ENCODE results near the gene ALDH5A1. TPM values are rescaled to one million over a fixed set of nuclear protein-coding genes. Genes with fewer than 3 reads are reported as not detected.
"Not testable (repeated sequence)": the region's sequence is repeated elsewhere in the genome, so short reads cannot be mapped to it uniquely, and the experiment has no call there.

ALDH5A1 gene
- total RNA-seq, 1 donor from 2014 or later, result 11.3 TPM

DNA sequence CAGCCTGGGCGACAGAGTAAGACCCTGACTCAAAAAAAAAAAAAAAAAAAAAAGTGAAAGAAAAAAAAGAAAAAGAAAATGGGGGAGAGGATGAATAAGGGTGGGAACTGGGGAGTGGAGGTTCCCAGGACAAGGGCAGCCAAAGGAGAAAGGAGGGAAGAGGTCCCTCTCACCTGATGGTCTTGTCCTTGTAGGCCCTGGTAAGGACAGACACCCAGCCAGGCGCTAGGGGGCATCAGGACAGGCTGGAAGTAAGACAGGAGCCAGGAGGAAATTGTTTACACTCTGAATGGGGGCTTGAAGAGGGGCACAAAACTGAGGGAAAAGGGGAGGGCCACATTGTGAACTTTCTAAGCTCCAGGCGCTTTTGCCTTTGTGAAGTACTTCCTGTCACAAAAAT lies 2.3 kb upstream of the ALDH5A1 start:
- Mint-ChIP-seq H3K27ac (no peak overlapping the region), H3K36me3 (ENCODE audit: low read depth) (peaks cover 6% of the 10 kb centered on the region), H3K4me3 (no peak overlapping the region), H3K9me3 (peaks cover 4% of the 10 kb centered on the region), H3K4me1 (ENCODE audit: low read depth) (peaks cover 21% of the 10 kb centered on the region), H3K27me3 (ENCODE audit: insufficient read depth) (peaks cover 2% of the 10 kb centered on the region)
- DNase-seq (ENCODE audit: low spot score), result no peak
- intact Hi-C loops (cut with micrococcal nuclease), result loop anchor here (5.0 to 10.0 kb wide), 2 partner anchors 60 to 202 kb away; no protein-coding TSS in a partner anchor

DNA sequence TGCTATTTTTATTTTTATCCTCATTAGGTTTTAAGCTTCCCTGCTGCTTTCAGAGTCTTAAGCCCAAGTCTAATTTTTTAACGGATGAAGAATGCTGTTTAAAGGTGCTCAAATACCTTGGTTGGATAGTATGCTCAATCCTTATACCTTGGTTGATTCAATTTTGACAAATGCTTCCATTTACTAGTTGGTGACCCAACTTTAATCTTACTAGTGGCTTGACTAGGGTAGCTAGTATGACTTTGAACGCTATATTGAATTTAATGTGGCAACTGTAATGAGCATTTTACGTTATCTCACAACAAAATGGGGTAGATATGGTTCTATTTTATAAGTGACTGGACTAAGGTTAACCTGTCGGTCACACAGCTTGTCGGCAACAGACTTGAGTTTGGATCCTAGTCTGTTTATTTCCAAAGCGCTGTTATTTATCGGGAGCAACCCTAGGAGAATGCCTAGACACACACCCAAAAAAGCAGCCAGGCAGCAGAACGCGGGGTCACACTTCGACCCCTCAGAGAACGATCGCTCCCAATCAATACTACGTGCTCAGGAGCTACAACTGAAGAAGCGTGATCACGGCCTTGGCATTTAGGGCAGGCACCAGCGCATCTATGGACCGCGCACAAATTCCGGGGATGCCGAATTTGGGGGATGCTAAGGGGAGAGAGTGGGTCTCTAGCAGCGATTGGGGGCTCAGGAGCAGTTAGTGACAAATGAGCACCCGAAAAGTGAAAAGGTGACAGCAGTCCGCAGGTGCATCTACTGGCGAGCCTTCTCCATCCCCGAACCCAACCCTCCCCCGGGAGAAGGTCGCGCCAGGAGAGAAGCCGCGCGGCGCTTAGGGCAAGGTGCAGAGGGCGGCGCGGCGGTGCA lies 586 bp upstream of the ALDH5A1 start:
- Mint-ChIP-seq H3K4me1 (ENCODE audit: low read depth) (peaks cover 21% of the 10 kb centered on the region), H3K27ac (peak overlapping the region; percentile 0), H3K9me3 (peaks cover 5% of the 10 kb centered on the region), H3K27me3 (ENCODE audit: insufficient read depth) (peaks cover 2% of the 10 kb centered on the region), H3K4me3 (peak overlapping the region; percentile 87), H3K36me3 (ENCODE audit: low read depth) (peaks cover 6% of the 10 kb centered on the region)
- intact Hi-C loops (cut with micrococcal nuclease), result loop anchor here (2.0 to 10.0 kb wide), 4 partner anchors 27 to 201 kb away; partner anchors contain the start of genes ACOT13 and TDP2
- DNase-seq (ENCODE audit: low spot score), result no peak

DNA sequence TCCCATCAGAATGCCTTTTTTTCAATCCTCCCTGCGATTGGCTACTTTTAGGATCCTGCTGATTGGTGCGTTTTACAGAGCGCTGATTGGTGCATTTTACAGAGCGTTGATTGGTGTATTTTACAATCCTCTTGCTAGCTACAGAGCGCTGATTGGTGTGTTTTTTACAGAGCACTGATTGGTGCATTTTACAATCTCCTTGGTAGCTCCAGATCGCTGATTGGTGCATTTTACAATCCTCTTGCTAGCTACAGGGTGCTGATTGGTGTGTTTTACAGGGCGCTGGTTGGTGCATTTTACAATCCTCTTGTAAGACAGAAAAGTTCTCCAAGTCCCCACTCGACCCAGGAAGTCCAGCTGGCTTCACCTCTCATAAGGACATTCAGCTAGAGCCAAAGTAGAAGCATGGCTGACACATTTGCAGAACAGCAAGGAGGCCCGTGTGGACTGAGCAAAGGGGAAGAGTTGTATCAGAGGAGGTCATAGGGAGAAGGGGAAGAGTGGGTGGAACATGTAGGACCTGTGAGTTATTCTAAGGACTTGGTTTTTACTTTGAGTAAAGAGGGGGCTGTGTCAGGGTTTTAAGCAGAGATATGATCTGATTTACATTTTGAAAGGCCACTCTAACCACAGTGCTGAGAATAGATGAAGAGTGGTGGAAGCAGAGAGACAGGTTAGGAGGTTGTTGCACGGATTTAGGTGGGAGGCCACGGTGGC lies 2.6 kb downstream of the ALDH5A1 start:
- DNase-seq (ENCODE audit: low spot score), result no peak
- Mint-ChIP-seq H3K27me3 (ENCODE audit: insufficient read depth) (peaks cover 2% of the 10 kb centered on the region), H3K4me1 (ENCODE audit: low read depth) (peaks cover 21% of the 10 kb centered on the region), H3K4me3 (no peak overlapping the region), H3K36me3 (ENCODE audit: low read depth) (peaks cover 6% of the 10 kb centered on the region), H3K9me3 (peaks cover 5% of the 10 kb centered on the region), H3K27ac (no peak overlapping the region)
- intact Hi-C loops (cut with micrococcal nuclease), result loop anchor here (5.0 to 10.0 kb wide), 2 partner anchors 197 to 280 kb away; no protein-coding TSS in a partner anchor

DNA sequence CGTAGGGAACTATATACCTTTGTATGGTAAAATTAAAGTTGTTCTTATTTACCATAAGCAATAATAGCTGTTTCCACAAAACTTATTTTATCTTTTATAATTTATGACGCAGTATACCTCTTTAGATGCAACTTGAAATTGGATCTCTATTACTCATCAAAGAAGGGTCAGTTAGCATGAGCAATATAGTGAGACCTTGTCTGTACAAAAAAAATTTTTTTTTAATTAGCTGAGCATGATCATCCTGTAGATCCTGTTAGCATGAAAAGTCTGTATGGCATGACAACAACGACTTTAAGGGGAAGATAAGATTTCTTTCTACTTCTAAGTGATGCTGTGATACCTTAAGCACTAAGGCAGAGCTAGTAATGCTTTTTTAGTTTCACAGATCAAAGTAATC lies 5.9 kb downstream of the ALDH5A1 start:
- H3K36me3 Mint-ChIP-seq (ENCODE audit: low read depth), result peaks cover 4% of the 10 kb centered on the region
- no peak for DNase-seq (ENCODE audit: low spot score)
- peaks cover 5% of the 10 kb centered on the region for H3K4me1 Mint-ChIP-seq (ENCODE audit: low read depth)
- peaks cover 5% of the 10 kb centered on the region for H3K9me3 Mint-ChIP-seq
- H3K27me3 Mint-ChIP-seq (ENCODE audit: insufficient read depth), result no peaks in the 10 kb centered on the region
- no peak overlapping the region for H3K4me3 Mint-ChIP-seq
- intact Hi-C loops (cut with micrococcal nuclease), result no loop called here
- H3K27ac Mint-ChIP-seq, result no peak overlapping the region

DNA sequence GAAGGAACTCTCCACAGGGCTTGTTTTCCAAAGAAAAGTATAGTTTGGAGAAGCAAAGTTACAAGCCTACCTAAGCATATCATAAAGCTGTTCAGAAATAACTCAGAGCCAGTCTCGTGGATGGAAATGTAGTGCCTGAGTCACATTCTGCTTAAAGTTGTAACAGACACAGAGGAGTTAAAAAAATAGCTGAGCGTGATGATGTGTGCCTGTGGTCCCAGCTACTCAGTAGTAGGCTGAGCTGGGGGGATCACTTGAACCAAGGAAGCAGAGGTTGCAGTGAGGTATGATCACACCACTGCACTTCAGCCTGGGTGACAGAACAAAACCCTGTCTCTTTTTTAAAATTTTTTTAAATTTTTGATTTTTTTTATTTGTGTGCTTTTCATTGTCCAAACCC lies 6.6 kb downstream of the ALDH5A1 start:
- DNase-seq (ENCODE audit: low spot score), result no peak
- no peaks in the 10 kb centered on the region for H3K27me3 Mint-ChIP-seq (ENCODE audit: insufficient read depth)
- no peak overlapping the region for H3K27ac Mint-ChIP-seq
- intact Hi-C loops (cut with micrococcal nuclease), result no loop called here
- no peak overlapping the region for H3K4me3 Mint-ChIP-seq
- H3K36me3 Mint-ChIP-seq (ENCODE audit: low read depth), result peaks cover 3% of the 10 kb centered on the region
- H3K9me3 Mint-ChIP-seq, result peaks cover 5% of the 10 kb centered on the region
- no peaks in the 10 kb centered on the region for H3K4me1 Mint-ChIP-seq (ENCODE audit: low read depth)

DNA sequence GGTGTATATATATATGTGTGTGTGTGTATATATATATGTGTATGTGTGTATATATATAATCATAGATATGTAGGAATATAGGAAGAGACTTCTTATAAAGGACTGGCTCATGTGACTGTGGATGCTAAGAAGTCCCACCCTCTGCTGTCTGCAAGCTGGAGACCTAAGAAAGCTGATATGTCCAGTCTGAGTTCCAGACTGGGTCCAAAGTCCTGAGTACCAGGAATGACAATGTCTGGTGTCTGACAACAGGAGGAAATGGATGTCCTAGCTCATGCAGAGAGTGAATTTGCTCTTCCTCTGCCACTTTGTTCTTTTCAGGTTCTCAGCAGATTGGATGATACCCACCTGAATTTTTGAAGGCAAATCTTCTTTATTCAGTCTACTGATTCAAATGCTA lies 7.1 kb downstream of the ALDH5A1 start:
- Mint-ChIP-seq H3K27ac (no peak overlapping the region), H3K4me1 (ENCODE audit: low read depth) (no peaks in the 10 kb centered on the region), H3K4me3 (no peak overlapping the region), H3K27me3 (ENCODE audit: insufficient read depth) (no peaks in the 10 kb centered on the region), H3K36me3 (ENCODE audit: low read depth) (no peaks in the 10 kb centered on the region), H3K9me3 (peaks cover 5% of the 10 kb centered on the region)
- intact Hi-C loops (cut with micrococcal nuclease), result no loop called here
- DNase-seq (ENCODE audit: low spot score), result no peak

DNA sequence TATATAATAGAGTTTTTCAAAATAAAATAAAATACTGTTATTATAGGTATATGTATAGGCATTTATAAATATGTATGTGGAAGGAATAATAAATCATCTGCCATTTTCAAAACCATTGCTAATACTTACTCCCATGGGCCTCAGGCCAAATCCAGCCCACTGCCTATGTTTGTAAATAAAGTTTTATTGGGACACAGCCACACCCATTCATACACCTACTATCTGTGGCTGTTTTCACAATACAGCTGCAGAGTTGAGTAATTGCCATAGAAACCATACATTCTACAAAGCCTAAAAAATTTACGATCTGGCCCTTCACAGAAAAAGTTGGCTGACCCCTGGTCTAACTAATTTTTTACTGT lies 9.5 kb downstream of the ALDH5A1 start:
- H3K9me3 Mint-ChIP-seq, result no peaks in the 10 kb centered on the region
- no peak overlapping the region for H3K4me3 Mint-ChIP-seq
- H3K36me3 Mint-ChIP-seq (ENCODE audit: low read depth), result peaks cover 1% of the 10 kb centered on the region
- intact Hi-C loops (cut with micrococcal nuclease), result no loop called here
- H3K27ac Mint-ChIP-seq, result no peak overlapping the region
- no peaks in the 10 kb centered on the region for H3K27me3 Mint-ChIP-seq (ENCODE audit: insufficient read depth)
- no peaks in the 10 kb centered on the region for H3K4me1 Mint-ChIP-seq (ENCODE audit: low read depth)
- DNase-seq (ENCODE audit: low spot score), result no peak

DNA sequence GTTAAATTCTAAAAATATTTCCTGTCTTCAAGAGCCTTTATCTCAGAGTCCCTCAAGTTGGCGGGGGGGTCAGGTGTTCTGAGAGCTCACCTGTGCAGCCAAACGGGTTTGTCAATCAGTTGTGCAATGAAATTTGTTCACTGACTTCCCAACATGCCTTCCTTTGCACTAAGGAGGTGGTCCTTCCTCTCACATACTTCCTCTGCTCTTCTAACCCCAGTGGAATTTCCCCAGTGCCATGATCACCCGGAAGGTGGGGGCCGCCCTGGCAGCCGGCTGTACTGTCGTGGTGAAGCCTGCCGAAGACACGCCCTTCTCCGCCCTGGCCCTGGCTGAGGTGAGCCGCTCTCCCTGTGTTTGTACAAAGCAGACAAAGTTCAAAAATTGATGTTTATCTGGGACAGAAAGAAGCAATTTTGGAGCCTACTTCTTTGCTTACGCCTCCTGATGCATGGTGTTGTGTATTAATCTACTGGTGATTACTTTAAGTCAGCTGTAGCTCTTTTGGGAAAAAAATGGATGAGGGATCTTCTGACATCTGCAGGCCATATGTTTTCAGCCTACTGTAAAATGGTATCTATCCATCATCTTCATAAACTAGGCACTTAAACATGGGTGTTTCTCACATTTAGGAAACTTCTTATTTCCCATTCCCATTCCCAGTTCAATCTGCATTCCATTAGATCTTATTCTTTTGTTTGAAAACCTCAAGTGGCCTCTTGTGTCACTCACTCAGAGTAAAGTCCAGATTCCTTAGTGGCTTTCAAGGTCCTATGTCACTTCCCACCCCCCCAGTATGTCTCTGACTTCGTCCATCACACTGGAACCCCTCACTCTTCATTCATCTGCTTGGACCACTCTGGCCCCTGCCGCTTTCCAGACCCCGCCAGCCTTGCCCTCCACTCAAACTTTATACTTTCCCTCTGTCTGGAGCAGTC lies 10.1 kb downstream of the ALDH5A1 start:
- Mint-ChIP-seq H3K27ac (no peak overlapping the region), H3K9me3 (no peaks in the 10 kb centered on the region), H3K27me3 (ENCODE audit: insufficient read depth) (no peaks in the 10 kb centered on the region), H3K36me3 (ENCODE audit: low read depth) (peaks cover 1% of the 10 kb centered on the region), H3K4me3 (no peak overlapping the region), H3K4me1 (ENCODE audit: low read depth) (no peaks in the 10 kb centered on the region)
- intact Hi-C loops (cut with micrococcal nuclease), result no loop called here
- DNase-seq (ENCODE audit: low spot score), result no peak

DNA sequence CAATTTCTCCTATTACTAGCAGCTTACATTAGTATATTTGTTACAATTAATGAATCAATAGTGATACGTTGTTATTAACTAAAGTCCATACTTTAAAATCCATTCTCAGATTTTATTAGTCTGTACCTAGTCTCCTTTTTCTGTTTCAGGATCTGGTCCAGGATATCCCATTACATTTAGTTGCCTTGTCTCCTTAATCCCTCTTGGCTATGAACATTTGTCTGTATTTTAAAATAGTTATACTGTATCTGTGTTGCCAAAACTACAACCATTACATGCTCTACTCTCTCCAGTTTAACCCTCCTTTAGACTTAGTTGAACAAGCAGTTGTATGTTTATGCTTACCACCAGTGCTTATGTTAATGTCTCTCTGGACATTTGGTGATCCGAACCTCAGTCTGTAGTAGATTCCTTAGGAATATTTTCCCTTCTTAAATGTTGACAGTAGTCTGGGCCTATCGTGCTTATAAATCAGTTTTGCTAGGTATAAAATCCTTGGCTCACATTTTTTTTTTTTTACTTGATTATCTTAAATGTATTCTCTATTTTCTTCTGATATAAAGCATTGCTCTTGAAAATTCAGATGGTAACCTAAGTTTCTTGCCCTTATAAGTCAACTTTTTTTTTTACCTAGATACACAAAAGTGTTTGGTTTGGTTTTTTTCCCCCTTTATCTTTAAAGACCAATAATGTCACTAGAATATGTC lies 12.2 kb downstream of the ALDH5A1 start:
- Mint-ChIP-seq H3K36me3 (ENCODE audit: low read depth) (peaks cover 1% of the 10 kb centered on the region), H3K27ac (no peak overlapping the region), H3K27me3 (ENCODE audit: insufficient read depth) (no peaks in the 10 kb centered on the region), H3K4me1 (ENCODE audit: low read depth) (no peaks in the 10 kb centered on the region), H3K4me3 (no peak overlapping the region), H3K9me3 (no peaks in the 10 kb centered on the region)
- no peak for DNase-seq (ENCODE audit: low spot score)
- intact Hi-C loops (cut with micrococcal nuclease), result no loop called here

DNA sequence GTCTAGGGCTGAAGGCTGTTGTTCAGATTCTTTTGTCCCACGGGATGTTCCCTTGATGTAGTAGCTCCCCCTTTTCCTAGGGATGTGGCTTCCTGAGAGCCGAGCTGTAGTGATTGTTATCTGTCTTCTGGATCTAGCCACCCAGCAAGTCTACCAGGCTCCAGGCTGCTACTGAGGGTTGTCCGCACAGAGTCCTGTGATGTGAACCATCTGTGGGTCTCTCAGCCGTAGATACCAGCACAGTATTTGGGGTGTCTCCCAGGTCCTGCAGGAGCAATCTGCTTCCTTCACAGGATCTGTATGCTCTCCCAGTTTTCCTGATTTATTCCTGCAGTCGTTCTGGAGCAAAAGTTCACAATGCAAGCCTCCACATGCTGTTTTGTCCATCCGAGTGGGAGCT lies 17.2 kb downstream of the ALDH5A1 start:
- H3K27me3 Mint-ChIP-seq (ENCODE audit: insufficient read depth); H3K4me1 Mint-ChIP-seq (ENCODE audit: low read depth); H3K9me3 Mint-ChIP-seq; intact Hi-C loops (cut with micrococcal nuclease); DNase-seq (ENCODE audit: low spot score); H3K36me3 Mint-ChIP-seq (ENCODE audit: low read depth); H3K4me3 Mint-ChIP-seq; H3K27ac Mint-ChIP-seq: not testable (repeated sequence)

DNA sequence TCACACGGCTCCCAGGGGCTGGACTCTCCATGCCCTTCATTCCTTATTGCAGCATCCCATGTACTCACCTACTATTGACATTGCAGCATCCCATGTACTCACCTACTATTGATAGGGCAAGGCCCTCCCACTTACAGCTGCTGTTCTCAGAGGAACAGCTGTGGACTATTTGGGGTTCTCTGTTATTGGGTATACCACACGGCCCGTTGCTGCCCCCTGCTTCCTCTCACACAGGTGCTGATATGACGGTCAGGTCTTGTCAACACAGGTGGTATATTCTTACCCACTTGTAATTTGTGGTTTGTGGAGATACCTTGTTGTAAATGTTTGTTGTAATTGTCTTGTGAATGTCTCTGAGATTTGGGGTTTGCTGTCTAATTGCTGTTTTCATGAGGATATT lies 18.8 kb downstream of the ALDH5A1 start:
- H3K9me3 Mint-ChIP-seq, result no peaks in the 10 kb centered on the region
- no peak overlapping the region for H3K4me3 Mint-ChIP-seq
- no peak overlapping the region for H3K27ac Mint-ChIP-seq
- intact Hi-C loops (cut with micrococcal nuclease), result no loop called here
- H3K27me3 Mint-ChIP-seq (ENCODE audit: insufficient read depth), result no peaks in the 10 kb centered on the region
- DNase-seq (ENCODE audit: low spot score), result no peak
- peaks cover 1% of the 10 kb centered on the region for H3K36me3 Mint-ChIP-seq (ENCODE audit: low read depth)
- peaks cover 13% of the 10 kb centered on the region for H3K4me1 Mint-ChIP-seq (ENCODE audit: low read depth)
